ENCODE results near the gene EXPH5.
"Not testable (repeated sequence)": the region's sequence is repeated elsewhere in the genome, so short reads cannot be mapped to it uniquely, and the experiment has no call there.

Gene EXPH5

GRCh38 chr11:108593214-108593922 lies at the start of gene EXPH5:
TSS of gene EXPH5 (minus strand) at chr11:108593768. CDS start at chr11:108593536, 232 bp downstream.
- Histone ChIP-seq H3K4me1 (ENCODE audit: insufficient read depth, low read length) (peaks cover 18% of the 10 kb centered on the region), H3K9ac (ENCODE audit: low read depth, low read length) (peak within 1 kb of the TSS; percentile 73), H3K36me3 (ENCODE audit: insufficient read depth, low read length) (no peaks in the 10 kb centered on the region), H3K9me3 (ENCODE audit: control insufficient read depth, insufficient read depth, low read length) (no peaks in the 10 kb centered on the region)

GRCh38 chr11:108641752-108642151 lies 48.2 kb upstream of the EXPH5 start:
- H3K4me1 ChIP-seq (ENCODE audit: insufficient read depth, low read length); H3K9me3 ChIP-seq (ENCODE audit: control insufficient read depth, insufficient read depth, low read length); H3K9ac ChIP-seq (ENCODE audit: low read depth, low read length); H3K36me3 ChIP-seq (ENCODE audit: insufficient read depth, low read length): not testable (repeated sequence)

- no peaks in the 10 kb centered on the region for H3K4me1 ChIP-seq (ENCODE audit: insufficient read depth, low read length)
- H3K36me3 ChIP-seq (ENCODE audit: insufficient read depth, low read length): no peaks in the 10 kb centered on the region
- H3K9me3 ChIP-seq (ENCODE audit: control insufficient read depth, insufficient read depth, low read length): peaks cover 8% of the 10 kb centered on the region
- H3K9ac ChIP-seq (ENCODE audit: low read depth, low read length): no peak overlapping the region
Measured at GRCh38 chr11:108639146-108639545, 45.6 kb upstream of the EXPH5 start.

GRCh38 chr11:108636222-108636621 lies 42.7 kb upstream of the EXPH5 start:
- Histone ChIP-seq H3K36me3 (ENCODE audit: insufficient read depth, low read length) (no peaks in the 10 kb centered on the region), H3K9ac (ENCODE audit: low read depth, low read length) (no peak overlapping the region), H3K9me3 (ENCODE audit: control insufficient read depth, insufficient read depth, low read length) (peaks cover 4% of the 10 kb centered on the region; the same call in 1 of the 2 replicates), H3K4me1 (ENCODE audit: insufficient read depth, low read length) (peaks cover 7% of the 10 kb centered on the region; the same call in 1 of the 2 replicates)

- H3K9ac ChIP-seq (ENCODE audit: low read depth, low read length): no peak overlapping the region
- H3K9me3 ChIP-seq (ENCODE audit: control insufficient read depth, insufficient read depth, low read length): 0 out of 2 replicates have a peak, but pooled peaks cover 2% of the 10 kb centered on the region
- H3K36me3 ChIP-seq (ENCODE audit: insufficient read depth, low read length): no peaks in the 10 kb centered on the region
- H3K4me1 ChIP-seq (ENCODE audit: insufficient read depth, low read length): peaks cover 7% of the 10 kb centered on the region; the same call in 1 of the 2 replicates
Measured at GRCh38 chr11:108635106-108635505, 41.5 kb upstream of the EXPH5 start.

- Histone ChIP-seq H3K9ac (ENCODE audit: low read depth, low read length) (no peak overlapping the region), H3K4me1 (ENCODE audit: insufficient read depth, low read length) (peaks cover 7% of the 10 kb centered on the region; the same call in 1 of the 2 replicates), H3K36me3 (ENCODE audit: insufficient read depth, low read length) (no peaks in the 10 kb centered on the region), H3K9me3 (ENCODE audit: control insufficient read depth, insufficient read depth, low read length) (peaks cover 7% of the 10 kb centered on the region)
Measured at GRCh38 chr11:108632041-108632704, 38.6 kb upstream of the EXPH5 start.

GRCh38 chr11:108629274-108629673 lies 35.7 kb upstream of the EXPH5 start:
- Histone ChIP-seq H3K9me3 (ENCODE audit: control insufficient read depth, insufficient read depth, low read length) (peaks cover 7% of the 10 kb centered on the region), H3K36me3 (ENCODE audit: insufficient read depth, low read length) (no peaks in the 10 kb centered on the region), H3K9ac (ENCODE audit: low read depth, low read length) (no peak overlapping the region), H3K4me1 (ENCODE audit: insufficient read depth, low read length) (peaks cover 7% of the 10 kb centered on the region; the same call in 1 of the 2 replicates)

GRCh38 chr11:108628812-108629211 lies 35.2 kb upstream of the EXPH5 start:
- no peaks in the 10 kb centered on the region for H3K36me3 ChIP-seq (ENCODE audit: insufficient read depth, low read length)
- peaks cover 7% of the 10 kb centered on the region; the same call in 1 of the 2 replicates for H3K4me1 ChIP-seq (ENCODE audit: insufficient read depth, low read length)
- no peak overlapping the region for H3K9ac ChIP-seq (ENCODE audit: low read depth, low read length)
- peaks cover 7% of the 10 kb centered on the region for H3K9me3 ChIP-seq (ENCODE audit: control insufficient read depth, insufficient read depth, low read length)

- H3K9me3 ChIP-seq (ENCODE audit: control insufficient read depth, insufficient read depth, low read length): peaks cover 7% of the 10 kb centered on the region
- H3K9ac ChIP-seq (ENCODE audit: low read depth, low read length): no peak overlapping the region
- no peaks in the 10 kb centered on the region for H3K36me3 ChIP-seq (ENCODE audit: insufficient read depth, low read length)
- peaks cover 7% of the 10 kb centered on the region; the same call in 1 of the 2 replicates for H3K4me1 ChIP-seq (ENCODE audit: insufficient read depth, low read length)
Measured at GRCh38 chr11:108628326-108628725, 34.8 kb upstream of the EXPH5 start.

- H3K36me3 ChIP-seq (ENCODE audit: insufficient read depth, low read length): no peaks in the 10 kb centered on the region
- no peaks in the 10 kb centered on the region for H3K4me1 ChIP-seq (ENCODE audit: insufficient read depth, low read length)
- no peak overlapping the region for H3K9ac ChIP-seq (ENCODE audit: low read depth, low read length)
- H3K9me3 ChIP-seq (ENCODE audit: control insufficient read depth, insufficient read depth, low read length): peaks cover 4% of the 10 kb centered on the region
Measured at GRCh38 chr11:108624196-108624925, 30.8 kb upstream of the EXPH5 start.

- H3K9me3 ChIP-seq (ENCODE audit: control insufficient read depth, insufficient read depth, low read length): no peaks in the 10 kb centered on the region
- no peaks in the 10 kb centered on the region for H3K4me1 ChIP-seq (ENCODE audit: insufficient read depth, low read length)
- H3K9ac ChIP-seq (ENCODE audit: low read depth, low read length): no peak overlapping the region
Measured at GRCh38 chr11:108622341-108622740, 28.8 kb upstream of the EXPH5 start.

GRCh38 chr11:108620958-108621772 lies 27.6 kb upstream of the EXPH5 start:
- Histone ChIP-seq H3K9me3 (ENCODE audit: control insufficient read depth, insufficient read depth, low read length) (no peaks in the 10 kb centered on the region), H3K4me1 (ENCODE audit: insufficient read depth, low read length) (peaks cover 8% of the 10 kb centered on the region; the same call in 1 of the 2 replicates), H3K9ac (ENCODE audit: low read depth, low read length) (no peak overlapping the region), H3K36me3 (ENCODE audit: insufficient read depth, low read length) (no peaks in the 10 kb centered on the region)

More at GRCh38 chr11:108622341-108622740, 28.8 kb upstream of the EXPH5 start:
- no peaks in the 10 kb centered on the region for H3K36me3 ChIP-seq (ENCODE audit: insufficient read depth, low read length)

- peaks cover 8% of the 10 kb centered on the region; the same call in 1 of the 2 replicates for H3K4me1 ChIP-seq (ENCODE audit: insufficient read depth, low read length)
- H3K36me3 ChIP-seq (ENCODE audit: insufficient read depth, low read length): no peaks in the 10 kb centered on the region
- no peak overlapping the region for H3K9ac ChIP-seq (ENCODE audit: low read depth, low read length)
- H3K9me3 ChIP-seq (ENCODE audit: control insufficient read depth, insufficient read depth, low read length): no peaks in the 10 kb centered on the region
Measured at GRCh38 chr11:108618529-108618928, 25.0 kb upstream of the EXPH5 start.

- H3K36me3 ChIP-seq (ENCODE audit: insufficient read depth, low read length): no peaks in the 10 kb centered on the region
- no peak overlapping the region for H3K9ac ChIP-seq (ENCODE audit: low read depth, low read length)
- H3K9me3 ChIP-seq (ENCODE audit: control insufficient read depth, insufficient read depth, low read length): no peaks in the 10 kb centered on the region
- H3K4me1 ChIP-seq (ENCODE audit: insufficient read depth, low read length): peaks cover 8% of the 10 kb centered on the region; the same call in 1 of the 2 replicates
Measured at GRCh38 chr11:108617055-108617454, 23.5 kb upstream of the EXPH5 start.
